Ascending aorta (tissue), 2 donors: Measurements from ENCODE around the gene IGSF9. TPM values are rescaled to one million over a fixed set of nuclear protein-coding genes. Genes with fewer than 3 reads are reported as not detected.
"Not testable (repeated sequence)": the region's sequence is repeated elsewhere in the genome, so short reads cannot be mapped to it uniquely, and the experiment has no call there.

Experiments used
- DNase-seq, 2 donors: peaks; one replicate each; pipeline ENCODE4 v3.0.0-alpha.2; 2019; ENCODE audit warnings: low spot score in 2 of 2
- H3K27ac ChIP-seq, 2 donors: fragments of 200-600 bp; sonication (generic); one replicate each; pipeline ENCODE4 v1.5.1; 2016 to 2017; ENCODE audit warnings: mild to moderate bottlenecking in 1 of 2
- H3K27me3 ChIP-seq: fragments of 200-600 bp; sonication (generic); one replicate; pipeline ENCODE4 v1.5.1; 2017
- H3K36me3 ChIP-seq, 2 donors: fragments of 200-600 bp; sonication (generic); one replicate each; pipeline ENCODE4 v1.5.1; 2016
- H3K4me1 ChIP-seq, 2 donors: fragments of 200-600 bp; sonication (generic); one replicate each; pipeline ENCODE4 v1.5.1; 2016 to 2017; ENCODE audit warnings: mild to moderate bottlenecking in 1 of 2
- H3K4me3 ChIP-seq, 2 donors: fragments of 200-600 bp; sonication (generic); one replicate each; pipeline ENCODE4 v1.5.1; 2016 to 2017; ENCODE audit warnings: mild to moderate bottlenecking in 1 of 2
- H3K9me3 ChIP-seq, 2 donors: fragments of 200-600 bp; sonication (generic); one replicate each; pipeline ENCODE4 v1.5.1; 2016
- CTCF ChIP-seq, 3 experiments: fragments of 200-600 bp in 2 of 3; fragments of 450-650 bp in 1 of 3; sonication (generic) in 2 of 3; IDR thresholded peaks; one replicate each; pipeline ENCODE4 v1.5.1; 2016 to 2019; ENCODE audit warnings: antibody characterized with exemption in 3 of 3, mild to moderate bottlenecking in 1 of 3, moderate library complexity in 1 of 3
- intact Hi-C: fragments of 100-400 bp; cut with DNase I; formaldehyde crosslinking; loops from one replicate; pipeline ENCODE4 v1.15.1; 2023
- total RNA-seq: library from RNA; depleted of rRNA; stranded (reverse); fragments of >200 nt; gene quantifications from one replicate; pipeline ENCODE4 v1.1.0, GENCODE V29; 2016

The IGSF9 gene
- total RNA-seq, 1 donor from 2014 or later, result 0.11 TPM

DNA sequence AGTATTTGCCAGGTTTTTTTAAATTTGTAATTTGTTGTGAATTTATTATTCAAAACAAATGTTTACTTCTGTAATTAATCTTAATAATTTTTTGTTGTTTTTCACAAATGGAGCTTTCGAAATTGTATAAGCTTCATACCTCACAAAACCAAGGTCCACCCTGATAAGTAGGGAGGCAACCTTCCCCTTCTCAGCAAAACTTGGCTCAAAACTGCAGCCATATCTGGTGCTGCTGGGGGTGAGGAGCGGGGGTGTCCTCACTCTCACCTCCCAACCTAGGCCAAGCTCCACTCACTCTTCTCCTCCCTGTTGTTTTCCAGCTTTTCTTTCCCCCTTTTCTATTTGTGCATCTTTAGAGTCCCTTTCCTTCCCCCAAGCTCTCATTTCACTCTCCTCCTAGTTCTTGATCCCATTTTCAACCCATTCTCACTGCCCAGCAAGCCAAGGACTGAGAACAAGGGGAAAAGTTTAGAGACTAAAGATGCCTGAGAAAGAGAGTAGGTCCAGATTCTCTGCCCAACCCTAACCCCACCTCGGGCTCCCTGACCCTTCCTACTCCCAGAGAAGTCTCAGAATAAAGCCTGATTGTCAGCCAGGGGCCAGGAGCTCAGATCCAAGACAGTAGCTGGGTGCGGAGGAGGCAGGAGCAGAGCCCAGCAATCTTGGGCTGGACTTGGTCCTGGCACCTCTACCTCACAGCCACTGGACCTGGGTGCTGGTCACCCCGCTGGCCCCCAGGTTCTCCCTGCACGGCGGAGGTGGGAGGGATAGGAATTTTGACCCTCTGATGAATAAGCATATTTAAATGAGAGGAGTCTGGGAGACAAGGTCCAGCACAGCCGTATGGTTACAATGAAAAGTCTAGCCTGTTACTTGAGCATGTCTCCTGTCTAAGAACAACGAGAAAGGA lies 37.1 kb downstream of the IGSF9 start:
- intact Hi-C loops, result no loop called here
- DNase-seq, result no peak
- H3K27ac ChIP-seq, result no peak overlapping the region
- no peaks in the 10 kb centered on the region for H3K36me3 ChIP-seq
- peaks cover 0 to 9% of the 10 kb centered on the region in 2 donors for H3K4me1 ChIP-seq
- no peaks in the 10 kb centered on the region for H3K27me3 ChIP-seq
- no peak for TF ChIP-seq CTCF (IDR thresholded peaks at IDR 0.05)
- H3K9me3 ChIP-seq, result no peaks in the 10 kb centered on the region
- H3K4me3 ChIP-seq, result no peak overlapping the region

GRCh38 chr1:159906960-159907359 lies 38.5 kb downstream of the IGSF9 start:
- TF ChIP-seq CTCF (IDR thresholded peaks at IDR 0.05), result no peak
- DNase-seq, result no peak
- H3K4me3 ChIP-seq, result no peak overlapping the region
- peaks cover 0 to 9% of the 10 kb centered on the region in 2 donors for H3K4me1 ChIP-seq
- no peaks in the 10 kb centered on the region for H3K36me3 ChIP-seq
- intact Hi-C loops, result no loop called here
- no peaks in the 10 kb centered on the region for H3K9me3 ChIP-seq
- no peak overlapping the region for H3K27ac ChIP-seq
- H3K27me3 ChIP-seq, result no peaks in the 10 kb centered on the region

- H3K4me3 ChIP-seq, H3K27ac ChIP-seq, H3K27me3 ChIP-seq, DNase-seq, H3K4me1 ChIP-seq, H3K36me3 ChIP-seq, H3K9me3 ChIP-seq, intact Hi-C loops: not testable (repeated sequence)
These were observed 41.4 kb downstream of the IGSF9 start for GRCh38 chr1:159904036-159904435.

DNA sequence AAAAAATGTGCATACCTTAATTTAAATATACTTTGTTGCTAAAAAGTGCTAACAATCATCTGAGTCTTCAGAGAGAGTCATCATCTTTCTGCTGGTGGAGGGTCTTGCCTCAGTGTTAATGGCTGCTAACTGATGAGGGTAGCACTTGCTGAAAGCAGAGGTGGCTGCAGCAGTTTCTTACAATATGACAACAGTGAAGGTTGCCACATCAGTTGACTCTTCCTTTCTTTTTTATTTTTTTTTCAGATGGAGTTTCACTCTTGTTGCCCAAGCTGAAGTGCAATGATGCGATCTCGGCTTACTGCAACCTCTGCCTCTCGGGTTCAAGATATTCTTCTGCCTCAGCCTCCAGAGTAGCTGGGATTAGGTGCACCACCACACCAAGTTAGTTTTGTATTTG lies 42.9 kb downstream of the IGSF9 start:
- Histone ChIP-seq H3K4me3 (no peak overlapping the region), H3K27ac (no peak overlapping the region), H3K36me3 (no peaks in the 10 kb centered on the region), H3K4me1 (peaks cover 3 to 10% of the 10 kb centered on the region in 2 donors), H3K9me3 (no peaks in the 10 kb centered on the region), H3K27me3 (no peaks in the 10 kb centered on the region)
- no peak for DNase-seq
- no peak for TF ChIP-seq CTCF (IDR thresholded peaks at IDR 0.05)
- intact Hi-C loops, result no loop called here

DNA sequence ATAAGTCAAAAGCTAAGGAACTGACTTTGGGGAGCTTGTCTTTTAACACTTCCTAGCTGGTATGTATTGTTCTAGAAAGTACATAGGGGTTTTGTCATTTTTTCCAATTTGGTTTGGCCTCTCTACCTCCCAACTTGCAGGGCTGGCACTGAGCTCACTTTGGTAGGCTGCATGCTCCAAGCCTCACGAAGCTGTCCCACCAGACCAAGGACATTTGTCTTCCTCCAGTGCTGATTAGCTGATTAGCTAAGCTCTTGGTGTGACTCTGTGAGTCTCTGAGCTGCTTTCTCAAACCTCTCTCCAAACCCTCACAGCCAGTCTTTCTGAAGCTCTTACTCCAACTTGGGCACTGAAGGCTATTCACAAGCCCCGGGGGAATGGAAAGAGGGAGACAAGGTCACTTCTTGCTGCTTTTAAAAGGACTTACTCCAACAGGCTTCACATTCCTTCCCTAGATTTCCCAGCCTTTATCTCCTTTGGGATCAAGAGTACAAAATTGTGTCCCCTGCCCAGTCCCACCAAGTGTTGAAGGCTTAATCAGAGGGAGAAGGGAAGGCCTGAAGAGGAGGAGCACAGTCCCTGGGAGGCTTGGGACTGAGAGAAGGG lies 44.6 kb downstream of the IGSF9 start:
- Histone ChIP-seq H3K4me1 (peaks cover 3 to 10% of the 10 kb centered on the region in 2 donors), H3K4me3 (no peak overlapping the region), H3K9me3 (no peaks in the 10 kb centered on the region), H3K27me3 (no peaks in the 10 kb centered on the region), H3K36me3 (no peaks in the 10 kb centered on the region), H3K27ac (peak overlapping the region; percentile 51 to 66)
- no peak for DNase-seq
- TF ChIP-seq CTCF (IDR thresholded peaks at IDR 0.05), result no peak
- intact Hi-C loops, result loop anchor here (1.0 to 2.0 kb wide), 2 partner anchors 24 to 120 kb away; partner anchors contain the start of genes DUSP23 and TAGLN2
